ENCODE measurements around the gene EFNA1. TPM values are rescaled to one million over a fixed set of nuclear protein-coding genes. Genes with fewer than 3 reads are reported as not detected.

EFNA1 gene
- total and polyA plus RNA-seq, 2 of the 8 experiments (the other 6 are each of a cell fraction or from before 2014, with no cell fraction given), result 4.9 to 14.6 TPM

GRCh38 chr1:155104605-155105534 is 22.8 kb upstream of the EFNA1 start (continued):
- TF ChIP-seq CHD7 (IDR thresholded peaks at IDR 0.05; ENCODE audit: insufficient replicate concordance, low read length), result no peak
- TF ChIP-seq MAX (IDR thresholded peaks at IDR 0.05), result no peak
- no peak for TF ChIP-seq HDAC2 (IDR thresholded peaks at IDR 0.05; ENCODE audit: borderline replicate concordance in 1 of 2, low read depth in 2 of 2, low read length in 2 of 2)
- no peak for TF ChIP-seq SP4 (IDR thresholded peaks at IDR 0.05; ENCODE audit: low read length)
- TF ChIP-seq RAD21 (IDR thresholded peaks at IDR 0.05 in 1 of 2, conservative IDR thresholded peaks at IDR 0.05 in 1 of 2; ENCODE audit: low read depth in 2 of 2, low read length in 2 of 2), result no peak
- TF ChIP-seq ZNF274 (IDR thresholded peaks at IDR 0.05; ENCODE audit: borderline replicate concordance, extremely low read depth, low read length), result no peak
- TF ChIP-seq POLR2AphosphoS5 (IDR thresholded peaks at IDR 0.05; ENCODE audit: low read depth, low read length), result no peak
- no peak for TF ChIP-seq EP300 (IDR thresholded peaks at IDR 0.05; ENCODE audit: borderline replicate concordance in 1 of 2, low read depth in 2 of 2, low read length in 2 of 2)

Data from H1 (cell line).